Mesenchymal stem cell (in vitro differentiated cells and primary cell): ENCODE results near the gene ASTN2.
"Not testable (repeated sequence)": the region's sequence is repeated elsewhere in the genome, so short reads cannot be mapped to it uniquely, and the experiment has no call there.

Source experiments
- DNase-seq: peaks from one replicate; pipeline ENCODE4 v3.0.0-alpha.2; 2013
- H2AFZ ChIP-seq: one replicate; pipeline ENCODE4 v1.6.1; 2013; ENCODE audit warnings: low read depth, mild to moderate bottlenecking, control low read depth, inconsistent platforms, low read length, moderate library complexity
- H2AK5ac ChIP-seq: 2 replicates; pipeline ENCODE4 v1.6.1; 2013; ENCODE audit warnings: low read length, moderate library complexity, mild to moderate bottlenecking, inconsistent platforms; ENCODE audit not compliant: severe bottlenecking
- H2BK120ac ChIP-seq: one replicate; pipeline ENCODE4 v1.6.1; 2013; ENCODE audit warnings: low read depth, mild to moderate bottlenecking, inconsistent platforms, low read length, moderate library complexity
- H2BK12ac ChIP-seq, 2 experiments: one replicate each; pipeline ENCODE4 v1.6.1; 2013; ENCODE audit warnings: inconsistent platforms in 2 of 2, low read length in 2 of 2, mild to moderate bottlenecking in 2 of 2, moderate library complexity in 2 of 2, control low read depth in 1 of 2
- H2BK15ac ChIP-seq: one replicate; pipeline ENCODE4 v1.6.1; 2013; ENCODE audit warnings: mild to moderate bottlenecking, low read depth, inconsistent platforms; ENCODE audit not compliant: poor library complexity, severe bottlenecking
- H2BK5ac ChIP-seq: 2 replicates; pipeline ENCODE4 v1.6.1; 2013; ENCODE audit warnings: low read depth, mild to moderate bottlenecking, low read length, control low read depth, inconsistent platforms; ENCODE audit not compliant: poor library complexity, severe bottlenecking
- H3K14ac ChIP-seq, 2 experiments: one replicate each; pipeline ENCODE4 v1.6.1; 2013; ENCODE audit warnings: inconsistent platforms in 2 of 2, low read length in 2 of 2, control low read depth in 1 of 2, mild to moderate bottlenecking in 1 of 2, moderate library complexity in 1 of 2
- H3K18ac ChIP-seq, 2 experiments: one replicate each; pipeline ENCODE4 v1.6.1; 2013; ENCODE audit warnings: inconsistent platforms in 2 of 2, low read length in 2 of 2, control low read depth in 1 of 2, low read depth in 1 of 2, mild to moderate bottlenecking in 1 of 2
- H3K23ac ChIP-seq, 2 experiments: one replicate each; pipeline ENCODE4 v1.6.1; 2013; ENCODE audit warnings: inconsistent platforms in 2 of 2, low read length in 2 of 2, mild to moderate bottlenecking in 2 of 2, moderate library complexity in 2 of 2, control low read depth in 1 of 2
- H3K27ac ChIP-seq: 2 replicates; pipeline ENCODE4 v1.5.1; 2013; ENCODE audit warnings: mild to moderate bottlenecking, moderate library complexity, low read length, control low read depth, inconsistent platforms; ENCODE audit not compliant: poor library complexity, severe bottlenecking
- H3K27me3 ChIP-seq, 2 experiments: 2 replicates each; pipeline versions ENCODE4 v1.6.1 to v1.7.0; 2013; ENCODE audit warnings: low read length in 2 of 2, mild to moderate bottlenecking in 2 of 2, moderate library complexity in 2 of 2, control low read depth in 1 of 2, inconsistent platforms in 1 of 2; ENCODE audit not compliant: control insufficient read depth in 1 of 2, insufficient read depth in 1 of 2
- H3K36me3 ChIP-seq, 2 experiments: 2 replicates each; pipeline versions ENCODE4 v1.6.1 to v1.7.0; 2013; ENCODE audit warnings: low read length in 2 of 2, control low read depth in 1 of 2, inconsistent platforms in 1 of 2, low read depth in 1 of 2, mild to moderate bottlenecking in 1 of 2; ENCODE audit not compliant: insufficient read depth in 2 of 2, control insufficient read depth in 1 of 2
- H3K4ac ChIP-seq, 2 experiments: one replicate each; pipeline ENCODE4 v1.6.1; 2013; ENCODE audit warnings: inconsistent platforms in 2 of 2, low read length in 2 of 2, mild to moderate bottlenecking in 2 of 2, moderate library complexity in 2 of 2, control low read depth in 1 of 2, low read depth in 1 of 2
- H3K4me1 ChIP-seq: 2 replicates; pipeline ENCODE4 v1.6.1; 2013; ENCODE audit warnings: low read depth, low read length, control low read depth; ENCODE audit not compliant: control insufficient read depth, insufficient read depth
- H3K4me2 ChIP-seq: 2 replicates; pipeline ENCODE4 v1.6.1; 2013; ENCODE audit warnings: low read length, mild to moderate bottlenecking, inconsistent platforms; ENCODE audit not compliant: poor library complexity, severe bottlenecking
- H3K4me3 ChIP-seq, 2 experiments: 2 replicates each; pipeline versions ENCODE4 v1.5.1 to v1.7.0; 2013; ENCODE audit warnings: low read length in 2 of 2, mild to moderate bottlenecking in 2 of 2, control low read depth in 1 of 2, low read depth in 1 of 2; ENCODE audit not compliant: insufficient read depth in 1 of 2
- H3K79me1 ChIP-seq: replicated peaks from 2 replicates; pipeline ENCODE4 v1.6.1; 2013; ENCODE audit warnings: mild to moderate bottlenecking, control low read depth, low read length, inconsistent platforms; ENCODE audit not compliant: poor library complexity, severe bottlenecking
- H3K9ac ChIP-seq: 2 replicates; pipeline ENCODE4 v1.7.0; 2013; ENCODE audit warnings: mild to moderate bottlenecking, low read length, moderate library complexity
- H3K9me3 ChIP-seq: 2 replicates; pipeline ENCODE4 v1.7.0; 2013; ENCODE audit warnings: mild to moderate bottlenecking, low read length; ENCODE audit not compliant: control insufficient read depth
- H4K8ac ChIP-seq: one replicate; pipeline ENCODE4 v1.6.1; 2013; ENCODE audit warnings: inconsistent platforms, mild to moderate bottlenecking, low read length, moderate library complexity
- H4K91ac ChIP-seq: one replicate; pipeline ENCODE4 v1.6.1; 2013; ENCODE audit warnings: mild to moderate bottlenecking, low read length, inconsistent platforms
- WGBS: methylation state at CpG from one replicate; pipeline ENCODE4 v1.1.7; 2013; ENCODE audit warnings: mixed read lengths; 5-methylcytosine and 5-hydroxymethylcytosine counted together

The ASTN2 gene

DNA sequence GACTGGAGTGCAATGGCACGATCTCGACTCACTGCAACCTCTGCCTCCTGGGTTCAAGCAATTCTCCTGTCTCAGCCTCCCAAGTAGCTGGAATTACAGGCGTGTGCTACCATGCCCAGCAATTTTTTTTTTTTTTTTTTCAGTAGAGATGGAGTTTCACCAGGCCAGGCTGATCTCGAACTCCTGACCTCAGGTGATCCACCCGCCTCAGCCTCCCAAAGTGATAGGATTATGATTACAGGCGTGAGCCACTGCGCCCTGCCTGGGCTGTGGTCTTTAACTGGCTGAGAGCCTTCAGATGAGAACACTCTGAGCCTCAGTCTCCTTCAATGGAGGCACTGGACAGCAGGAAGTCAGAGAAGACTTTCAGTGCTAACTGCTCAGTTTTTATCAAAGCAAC lies 576.4 kb downstream of the ASTN2 start:
- not testable (repeated sequence) for H3K18ac ChIP-seq, H2BK120ac ChIP-seq, DNase-seq, H2AFZ ChIP-seq, H3K9me3 ChIP-seq, H3K14ac ChIP-seq, H3K9ac ChIP-seq, H3K36me3 ChIP-seq, H3K4me1 ChIP-seq, H4K91ac ChIP-seq, H3K4ac ChIP-seq, H3K4me3 ChIP-seq, H3K4me2 ChIP-seq, H3K27me3 ChIP-seq, H2BK12ac ChIP-seq, H2BK15ac ChIP-seq, H3K23ac ChIP-seq, H3K79me1 ChIP-seq, H2BK5ac ChIP-seq, H4K8ac ChIP-seq
- 89% methylated on average over 7 of the region's 7 CpGs for WGBS
- peak overlapping the region; percentile 86 for H2AK5ac ChIP-seq
- peak overlapping the region; percentile 28 for H3K27ac ChIP-seq

DNA sequence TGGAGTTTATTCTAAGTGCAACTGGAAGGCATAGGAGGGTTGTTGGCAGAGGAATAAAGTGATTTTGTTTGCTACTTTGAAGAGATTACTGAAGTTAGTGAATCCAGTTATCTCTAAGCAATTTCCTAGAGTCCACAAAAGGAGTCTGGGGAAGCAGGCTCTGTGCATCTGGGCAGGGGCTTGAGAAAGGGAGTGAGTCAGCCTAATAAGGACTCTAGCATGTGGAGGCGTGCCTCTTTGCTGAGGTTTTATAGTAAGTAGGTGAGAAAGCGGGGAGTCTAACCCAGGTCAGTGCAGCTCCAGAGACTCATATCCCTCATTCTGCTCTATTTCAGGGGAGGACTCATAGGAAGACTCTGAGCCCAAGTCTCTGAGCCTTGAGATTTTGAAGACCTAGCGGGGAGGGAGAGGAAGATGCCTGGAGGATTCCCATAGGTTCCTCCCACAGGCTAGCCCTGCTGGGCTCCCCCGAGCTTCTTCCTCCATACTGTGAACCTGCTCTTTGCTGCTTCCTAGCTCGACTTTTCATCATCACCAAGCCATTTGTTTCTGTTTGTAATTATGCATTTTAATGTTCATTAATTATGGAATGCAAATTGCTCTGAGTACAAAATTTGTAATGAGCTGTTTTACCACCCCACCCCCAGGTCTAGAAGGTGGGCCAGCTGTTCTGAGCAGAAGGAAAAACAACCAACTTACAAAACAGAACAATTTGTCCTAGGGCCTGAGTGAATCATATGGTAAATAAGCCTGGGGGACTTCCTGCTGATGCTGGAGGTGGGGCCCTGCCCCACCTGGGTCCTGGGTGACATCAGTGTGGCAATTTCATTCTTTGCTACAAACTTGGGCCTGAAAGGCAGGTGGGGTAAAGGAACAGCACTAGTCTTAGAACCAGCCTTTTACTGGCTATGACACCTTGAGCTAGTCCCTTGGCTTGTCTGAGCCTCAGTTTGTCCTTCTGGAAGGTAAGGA lies 577.6 kb downstream of the ASTN2 start:
- Histone ChIP-seq H3K27ac (peak overlapping the region; percentile 13), H3K14ac (no peak overlapping the region), H3K27me3 (peaks cover 0 to 4% of the 10 kb centered on the region in 2 experiments), H2BK12ac (no peak overlapping the region), H2AFZ (no peak overlapping the region), H3K79me1 (no peaks in the 10 kb centered on the region), H4K8ac (no peak overlapping the region), H3K18ac (no peak overlapping the region), H3K9ac (no peak overlapping the region), H2BK15ac (no peak overlapping the region), H3K4me2 (no peak overlapping the region), H3K9me3 (no peaks in the 10 kb centered on the region), H3K36me3 (no peaks in the 10 kb centered on the region), H3K4me3 (no peak overlapping the region), H3K23ac (no peak overlapping the region), H2BK120ac (no peak overlapping the region), H3K4me1 (peaks cover 7% of the 10 kb centered on the region), H2BK5ac (no peak overlapping the region), H4K91ac (no peak overlapping the region), H3K4ac (no peak overlapping the region), H2AK5ac (peak overlapping the region; percentile 19)
- no peak for DNase-seq
- WGBS = 100% methylated on average over 1 of the region's 5 CpGs

DNA sequence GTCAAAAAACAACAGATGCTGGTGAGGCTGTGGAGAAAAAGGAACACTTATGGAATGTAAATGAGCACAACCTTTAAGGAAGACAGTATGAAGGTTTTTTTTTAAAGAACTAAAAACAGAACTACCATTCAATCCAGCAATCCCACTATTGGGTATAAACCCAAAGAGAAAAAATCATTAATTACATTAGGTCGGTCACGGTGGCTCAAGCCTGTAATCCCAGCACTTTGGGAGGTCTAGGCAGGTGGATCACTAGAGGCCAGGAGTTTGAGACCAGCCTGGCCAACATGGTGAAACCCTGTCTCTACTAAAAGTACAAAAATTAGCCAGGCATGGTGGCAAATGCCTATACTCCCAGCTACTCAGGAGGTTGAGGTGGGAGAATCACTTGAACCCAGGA lies 584.5 kb downstream of the ASTN2 start:
- not testable (repeated sequence) for H3K4me2 ChIP-seq, H3K4me1 ChIP-seq, H2BK5ac ChIP-seq, H2BK120ac ChIP-seq, H3K14ac ChIP-seq, H3K4me3 ChIP-seq, H2AFZ ChIP-seq, H3K9me3 ChIP-seq, H4K91ac ChIP-seq, H3K27ac ChIP-seq, DNase-seq, H3K36me3 ChIP-seq, H2BK12ac ChIP-seq, H3K79me1 ChIP-seq, H3K4ac ChIP-seq, H3K27me3 ChIP-seq, H3K23ac ChIP-seq, H3K9ac ChIP-seq, H4K8ac ChIP-seq, H2AK5ac ChIP-seq, H2BK15ac ChIP-seq, H3K18ac ChIP-seq
- 94% methylated on average over 2 of the region's 2 CpGs for WGBS

DNA sequence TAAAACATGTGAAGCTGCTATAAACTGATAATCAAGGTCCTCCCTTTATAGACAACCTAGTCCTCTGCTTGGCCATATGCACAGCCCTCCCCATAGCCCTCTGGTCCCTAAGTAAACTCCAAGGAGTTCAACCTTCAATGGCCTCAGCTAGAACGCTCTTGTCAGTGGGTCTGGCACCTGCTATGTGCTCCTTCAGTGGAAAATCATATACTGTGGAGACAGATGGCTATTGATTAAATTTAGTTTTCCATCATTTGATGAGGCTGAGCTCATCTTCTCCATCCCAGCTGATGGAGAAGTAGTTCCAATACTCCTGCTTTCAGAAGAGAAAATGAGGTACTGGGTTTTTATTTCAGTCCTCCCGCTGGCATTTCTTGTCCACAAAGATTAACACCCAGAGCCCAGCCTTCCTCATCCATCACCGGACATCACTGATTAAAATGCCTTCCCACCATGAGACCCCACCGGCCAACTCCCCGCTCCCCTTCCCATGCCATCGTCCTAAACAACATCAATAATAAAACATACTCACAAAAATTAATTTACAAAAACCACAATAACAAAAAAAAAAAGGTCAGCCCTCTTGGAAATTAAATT lies 593.1 kb downstream of the ASTN2 start:
- no peak overlapping the region for H2AFZ ChIP-seq
- no peak overlapping the region for H2BK5ac ChIP-seq
- no peak overlapping the region for H3K27ac ChIP-seq
- no peaks in the 10 kb centered on the region for H3K9me3 ChIP-seq
- H2BK120ac ChIP-seq = no peak overlapping the region
- no peaks in the 10 kb centered on the region for H3K4me1 ChIP-seq
- no peak overlapping the region for H3K23ac ChIP-seq
- no peaks in the 10 kb centered on the region for H3K36me3 ChIP-seq
- no peak overlapping the region for H3K9ac ChIP-seq
- H3K79me1 ChIP-seq = no peaks in the 10 kb centered on the region
- no peak overlapping the region for H3K4ac ChIP-seq
- H3K27me3 ChIP-seq = peaks cover 0 to 5% of the 10 kb centered on the region in 2 experiments
- H3K4me2 ChIP-seq = no peak overlapping the region
- no peak overlapping the region for H2BK12ac ChIP-seq
- no peak overlapping the region for H4K8ac ChIP-seq
- no peak overlapping the region for H3K18ac ChIP-seq
- no peak overlapping the region for H2AK5ac ChIP-seq
- H2BK15ac ChIP-seq = no peak overlapping the region
- no peak overlapping the region for H3K4me3 ChIP-seq
- DNase-seq = no peak
- H4K91ac ChIP-seq = no peak overlapping the region
- WGBS = 96% methylated on average over 5 of the region's 6 CpGs
- no peak overlapping the region for H3K14ac ChIP-seq
